ENCODE results near the gene SERPINE2.

The SERPINE2 gene

GRCh38 chr2:223928113-223929006 lies 110.7 kb downstream of the SERPINE2 start:
- no peak for TF ChIP-seq CTCF (IDR thresholded peaks at IDR 0.05; ENCODE audit: low read depth, low read length)
- H3K4me3 ChIP-seq (ENCODE audit: low read depth, low read length), result no peak overlapping the region
- no peaks in the 10 kb centered on the region for H3K27me3 ChIP-seq (ENCODE audit: insufficient read depth, low read depth, severe bottlenecking)
- DNase-seq, result no peak
- no peak overlapping the region for H3K27ac ChIP-seq
- no peaks in the 10 kb centered on the region for H3K36me3 ChIP-seq
- H3K9me3 ChIP-seq (ENCODE audit: severe bottlenecking), result peaks cover 7% of the 10 kb centered on the region

GRCh38 chr2:223925106-223925505 lies 114.0 kb downstream of the SERPINE2 start:
- no peak for TF ChIP-seq CTCF (IDR thresholded peaks at IDR 0.05; ENCODE audit: low read depth, low read length)
- H3K27me3 ChIP-seq (ENCODE audit: insufficient read depth, low read depth, severe bottlenecking), result no peaks in the 10 kb centered on the region
- peaks cover 7% of the 10 kb centered on the region for H3K9me3 ChIP-seq (ENCODE audit: severe bottlenecking)
- DNase-seq, result no peak
- no peak overlapping the region for H3K4me3 ChIP-seq (ENCODE audit: low read depth, low read length)
- H3K36me3 ChIP-seq, result no peaks in the 10 kb centered on the region
- H3K27ac ChIP-seq, result no peak overlapping the region
